HEK293 (cell line): ENCODE results near the gene DUSP15.

Source experiments
- CTCF ChIA-PET: fragments of 350-600 bp; formaldehyde crosslinking; extraction: SDS; loops from one replicate; lab custom pipeline; 2021; ENCODE audit warnings: antibody characterized with exemption; lab: Yijun Ruan, JAX
- POLR2A ChIA-PET: fragments of 300-600 bp; formaldehyde crosslinking; extraction: SDS; loops from one replicate; lab custom pipeline; 2020; ENCODE audit warnings: antibody characterized with exemption, inconsistent platforms; lab: Yijun Ruan, JAX
- H3K27ac ChIP-seq: fragments of 200-500 bp; sonication (Bioruptor generic); 2 replicates; pipeline ENCODE4 v1.5.1; 2014; ENCODE audit warnings: low read depth, low read length, control low read depth, inconsistent platforms; ENCODE audit errors: extremely low read depth
- H3K36me3 ChIP-seq, 2 experiments: fragments of 200-500 bp in 1 of 2; sonication (Bioruptor generic) in 1 of 2; 1 replicate in 1 of 2; 2 replicates in 1 of 2; pipeline ENCODE4 v1.5.1; 2014 to 2017; ENCODE audit warnings: inconsistent platforms in 2 of 2, low read length in 2 of 2; ENCODE audit not compliant: control insufficient read depth in 2 of 2, insufficient read depth in 1 of 2
- H3K4me1 ChIP-seq: fragments of 200-500 bp; sonication (Bioruptor generic); 2 replicates; pipeline ENCODE4 v1.5.1; 2014; ENCODE audit warnings: mild to moderate bottlenecking, low read length, inconsistent platforms; ENCODE audit not compliant: control insufficient read depth, insufficient read depth
- H3K4me3 ChIP-seq: 2 replicates; pipeline ENCODE4 v1.5.1; 2011; ENCODE audit warnings: low read depth, mild to moderate bottlenecking, control low read depth, low read length, moderate library complexity
- H3K9me3 ChIP-seq: fragments of 200-500 bp; sonication (Bioruptor generic); 2 replicates; pipeline ENCODE4 v1.5.1; 2014; ENCODE audit warnings: low read depth, low read length, inconsistent platforms; ENCODE audit not compliant: control insufficient read depth, insufficient read depth
- KLF16 ChIP-seq: fragments of 450-650 bp; formaldehyde crosslinking; IDR thresholded peaks from 2 replicates; pipeline ENCODE4 v1.5.1; 2017; ENCODE audit warnings: missing biosample characterization, missing genetic modification characterization
- SP3 ChIP-seq: fragments of 450-650 bp; formaldehyde crosslinking; IDR thresholded peaks from 2 replicates; pipeline ENCODE4 v1.5.1; 2016; ENCODE audit warnings: missing biosample characterization, missing genetic modification characterization
- TSHZ1 ChIP-seq: fragments of 450-650 bp; formaldehyde crosslinking; IDR thresholded peaks from 2 replicates; pipeline ENCODE4 v1.5.1; 2016; ENCODE audit warnings: missing biosample characterization, missing genetic modification characterization, borderline replicate concordance
- ZBTB17 ChIP-seq: fragments of 450-650 bp; formaldehyde crosslinking; IDR thresholded peaks from 2 replicates; pipeline ENCODE4 v1.5.1; 2016; ENCODE audit warnings: missing biosample characterization, missing genetic modification characterization
- ZBTB44 ChIP-seq: fragments of 450-650 bp; IDR thresholded peaks from 2 replicates; pipeline ENCODE4 v1.5.1; 2018; ENCODE audit warnings: missing biosample characterization, mild to moderate bottlenecking, missing genetic modification characterization
- ZBTB48 ChIP-seq: fragments of 450-650 bp; formaldehyde crosslinking; IDR thresholded peaks from 2 replicates; pipeline ENCODE4 v1.5.1; 2016; ENCODE audit warnings: missing biosample characterization, missing genetic modification characterization
- ZEB2 ChIP-seq: fragments of 450-650 bp; formaldehyde crosslinking; IDR thresholded peaks from 2 replicates; pipeline ENCODE4 v1.5.1; 2016; ENCODE audit warnings: missing biosample characterization, missing genetic modification characterization
- ZIC2 ChIP-seq: fragments of 450-650 bp; formaldehyde crosslinking; IDR thresholded peaks from 2 replicates; pipeline ENCODE4 v1.5.1; 2016; ENCODE audit warnings: missing biosample characterization, missing genetic modification characterization
- ZNF140 ChIP-seq: fragments of 450-650 bp; formaldehyde crosslinking; IDR thresholded peaks from 2 replicates; pipeline ENCODE4 v1.5.1; 2016; ENCODE audit warnings: missing biosample characterization, missing genetic modification characterization
- ZNF16 ChIP-seq: fragments of 450-650 bp; formaldehyde crosslinking; IDR thresholded peaks from 2 replicates; pipeline ENCODE4 v1.5.1; 2016; ENCODE audit warnings: low read depth, missing biosample characterization, missing genetic modification characterization
- ZNF184 ChIP-seq: fragments of 450-650 bp; IDR thresholded peaks from 2 replicates; pipeline ENCODE4 v1.5.1; 2018; ENCODE audit warnings: missing biosample characterization, mild to moderate bottlenecking, missing genetic modification characterization
- ZNF335 ChIP-seq: fragments of 450-650 bp; formaldehyde crosslinking; conservative IDR thresholded peaks from 2 replicates; pipeline ENCODE4 v1.5.1; 2016; ENCODE audit warnings: missing biosample characterization, missing genetic modification characterization
- ZNF366 ChIP-seq: fragments of 450-650 bp; formaldehyde crosslinking; conservative IDR thresholded peaks from 2 replicates; pipeline ENCODE4 v1.5.1; 2016; ENCODE audit warnings: missing biosample characterization, missing genetic modification characterization
- ZNF37A ChIP-seq: fragments of 450-650 bp; IDR thresholded peaks from 2 replicates; pipeline ENCODE4 v1.5.1; 2018; ENCODE audit warnings: missing biosample characterization, missing genetic modification characterization
- ZNF558 ChIP-seq: fragments of 450-650 bp; formaldehyde crosslinking; IDR thresholded peaks from 2 replicates; pipeline ENCODE4 v1.5.1; 2016; ENCODE audit warnings: missing biosample characterization, missing genetic modification characterization
- ZNF585B ChIP-seq: fragments of 450-650 bp; formaldehyde crosslinking; IDR thresholded peaks from 2 replicates; pipeline ENCODE4 v1.5.1; 2016; ENCODE audit warnings: missing biosample characterization, missing genetic modification characterization
- ZNF600 ChIP-seq: fragments of 450-650 bp; formaldehyde crosslinking; IDR thresholded peaks from 2 replicates; pipeline ENCODE4 v1.5.1; 2016; ENCODE audit warnings: missing biosample characterization, missing genetic modification characterization
- ZNF701 ChIP-seq: fragments of 450-650 bp; formaldehyde crosslinking; IDR thresholded peaks from 2 replicates; pipeline ENCODE4 v1.5.1; 2016; ENCODE audit warnings: missing biosample characterization, missing genetic modification characterization
- ZNF76 ChIP-seq: fragments of 450-650 bp; formaldehyde crosslinking; IDR thresholded peaks from 2 replicates; pipeline ENCODE4; 2016; ENCODE audit warnings: low read depth, missing biosample characterization, missing genetic modification characterization, borderline replicate concordance
- ZSCAN4 ChIP-seq: fragments of 450-650 bp; formaldehyde crosslinking; IDR thresholded peaks from 2 replicates; pipeline ENCODE4 v1.5.1; 2017; ENCODE audit warnings: missing biosample characterization, missing genetic modification characterization
- ZSCAN5A ChIP-seq: fragments of 450-650 bp; formaldehyde crosslinking; IDR thresholded peaks from 2 replicates; pipeline ENCODE4 v1.5.1; 2016; ENCODE audit warnings: missing biosample characterization, missing genetic modification characterization
- TF ChIP-seq, protein P1 (sequence below): fragments of 450-650 bp; formaldehyde crosslinking; IDR thresholded peaks from 2 replicates; pipeline ENCODE4 v1.5.1; 2016; ENCODE audit warnings: missing biosample characterization, missing genetic modification characterization
- TF ChIP-seq, protein P2 (sequence below): fragments of 450-650 bp; formaldehyde crosslinking; IDR thresholded peaks from 2 replicates; pipeline ENCODE4 v1.5.1; 2016; ENCODE audit warnings: missing biosample characterization, missing genetic modification characterization

DUSP15 gene

DNA sequence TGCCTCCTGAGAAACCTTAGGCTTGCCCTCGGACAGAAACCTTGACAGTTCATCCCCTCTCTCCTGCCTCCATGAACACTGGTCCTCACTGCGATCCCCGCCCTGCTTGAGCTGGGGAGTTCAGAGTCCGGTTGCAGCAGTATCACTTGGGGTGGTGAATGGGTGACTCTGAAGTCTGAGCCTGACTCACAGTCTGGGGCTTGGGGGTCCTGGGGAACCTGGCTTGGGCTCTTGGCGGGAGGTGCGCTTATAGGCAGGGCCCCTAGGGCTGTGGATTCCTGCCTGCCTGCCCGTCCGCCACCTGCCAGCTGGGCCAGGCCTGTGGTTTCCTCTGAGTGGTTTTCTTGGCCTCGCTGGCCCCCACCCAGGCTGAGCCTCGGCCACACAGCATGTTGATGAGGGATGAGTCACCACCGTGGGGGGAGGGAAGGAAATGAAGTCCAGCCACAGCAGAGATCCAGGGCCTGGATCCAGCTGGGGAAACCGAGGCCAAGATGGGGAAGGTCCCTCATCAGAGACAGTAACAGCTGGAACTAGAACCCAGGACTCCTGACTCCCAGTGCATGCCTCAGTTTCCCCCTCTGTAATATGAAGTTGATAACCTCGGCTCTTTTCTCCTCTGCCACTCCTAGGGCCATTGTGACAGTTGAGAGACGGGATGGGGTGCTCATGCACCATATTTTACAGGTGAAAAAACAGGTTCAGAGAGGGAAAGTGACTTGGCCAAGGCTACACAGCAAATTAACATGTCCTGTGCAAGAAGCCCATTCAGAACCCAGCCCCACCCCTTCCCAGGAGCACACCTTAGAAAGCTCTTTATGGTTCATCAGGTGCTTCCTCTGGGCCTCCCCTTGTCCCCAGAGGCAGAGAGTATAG is 34.1 kb downstream of the DUSP15 start (continued):
- TF ChIP-seq, protein P1, sequence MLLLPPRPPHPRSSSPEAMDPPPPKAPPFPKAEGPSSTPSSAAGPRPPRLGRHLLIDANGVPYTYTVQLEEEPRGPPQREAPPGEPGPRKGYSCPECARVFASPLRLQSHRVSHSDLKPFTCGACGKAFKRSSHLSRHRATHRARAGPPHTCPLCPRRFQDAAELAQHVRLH = no peak
- no peak for TF ChIP-seq ZNF16 (tag by site-specific recombination)
- no peak for TF ChIP-seq KLF16 (tag by site-specific recombination)
- 0 out of 2 replicates have a peak, but pooled peaks have one; percentile 18 for TF ChIP-seq ZNF366 (tag by site-specific recombination)
- TF ChIP-seq ZNF184 (tag by site-specific recombination) = no peak
- TF ChIP-seq, protein P2, sequence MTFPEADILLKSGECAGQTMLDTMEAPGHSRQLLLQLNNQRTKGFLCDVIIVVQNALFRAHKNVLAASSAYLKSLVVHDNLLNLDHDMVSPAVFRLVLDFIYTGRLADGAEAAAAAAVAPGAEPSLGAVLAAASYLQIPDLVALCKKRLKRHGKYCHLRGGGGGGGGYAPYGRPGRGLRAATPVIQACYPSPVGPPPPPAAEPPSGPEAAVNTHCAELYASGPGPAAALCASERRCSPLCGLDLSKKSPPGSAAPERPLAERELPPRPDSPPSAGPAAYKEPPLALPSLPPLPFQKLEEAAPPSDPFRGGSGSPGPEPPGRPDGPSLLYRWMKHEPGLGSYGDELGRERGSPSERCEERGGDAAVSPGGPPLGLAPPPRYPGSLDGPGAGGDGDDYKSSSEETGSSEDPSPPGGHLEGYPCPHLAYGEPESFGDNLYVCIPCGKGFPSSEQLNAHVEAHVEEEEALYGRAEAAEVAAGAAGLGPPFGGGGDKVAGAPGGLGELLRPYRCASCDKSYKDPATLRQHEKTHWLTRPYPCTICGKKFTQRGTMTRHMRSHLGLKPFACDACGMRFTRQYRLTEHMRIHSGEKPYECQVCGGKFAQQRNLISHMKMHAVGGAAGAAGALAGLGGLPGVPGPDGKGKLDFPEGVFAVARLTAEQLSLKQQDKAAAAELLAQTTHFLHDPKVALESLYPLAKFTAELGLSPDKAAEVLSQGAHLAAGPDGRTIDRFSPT (tag by site-specific recombination) = peak; percentile 95
- TF ChIP-seq ZEB2 (tag by site-specific recombination) = 0 out of 2 replicates have a peak, but pooled peaks have one; percentile 29
- TF ChIP-seq ZNF335 (tag by site-specific recombination) = peak; percentile 81
- peak; percentile 35; the same call in 1 of the 2 replicates for TF ChIP-seq ZNF600 (tag by site-specific recombination)
- peak; percentile 98 for TF ChIP-seq ZIC2 (tag by site-specific recombination)
- no peak for TF ChIP-seq ZNF37A (tag by site-specific recombination)
- peak; percentile 41; the same call in 1 of the 2 replicates for TF ChIP-seq TSHZ1
- TF ChIP-seq ZBTB48 (tag by site-specific recombination) = peak; percentile 32; the same call in 1 of the 2 replicates
- TF ChIP-seq, all 188 proteins: peak for 33

GRCh38 chr20:31835554-31835953 is 34.8 kb downstream of the DUSP15 start:
- H3K36me3 ChIP-seq = no peaks in the 10 kb centered on the region
- no peak overlapping the region for H3K27ac ChIP-seq
- H3K4me1 ChIP-seq = no peaks in the 10 kb centered on the region
- CTCF ChIA-PET = interaction anchor here (2.6 to 8.4 kb wide), 3 partner anchors 11 to 116 kb away, joined by 11 to 87 read pairs (median 71); partner anchors contain the start of genes FOXS1 and PDRG1
- TF ChIP-seq ZBTB44 (tag by site-specific recombination) = no peak
- no peak for TF ChIP-seq SP3
- TF ChIP-seq ZNF585B (tag by site-specific recombination) = no peak
- TF ChIP-seq ZSCAN5A (tag by site-specific recombination) = no peak
- TF ChIP-seq ZEB2 (tag by site-specific recombination) = no peak
- TF ChIP-seq ZBTB17 (tag by site-specific recombination) = no peak
- no peak for TF ChIP-seq ZNF76 (tag by site-specific recombination)
- no peak for TF ChIP-seq ZNF140 (tag by site-specific recombination)
- no peak for TF ChIP-seq ZNF558 (tag by site-specific recombination)
- no peak for TF ChIP-seq ZSCAN4
- TF ChIP-seq ZNF701 (tag by site-specific recombination) = no peak
- H3K9me3 ChIP-seq = no peaks in the 10 kb centered on the region
- H3K4me3 ChIP-seq = no peak overlapping the region
- POLR2A ChIA-PET = interaction anchor here (0.7 kb wide), 1 partner anchor 262 kb away, joined by 3 read pairs; no protein-coding TSS in a partner anchor
